Osteocyte (in vitro differentiated cells): ENCODE data around the gene NINJ2. TPM values are rescaled to one million over a fixed set of nuclear protein-coding genes. Genes with fewer than 3 reads are reported as not detected.

Experiments used
- DNase-seq: peaks from one replicate; pipeline ENCODE4 v3.0.0; 2021; ENCODE audit warnings: mixed read lengths; ENCODE audit not compliant: unreplicated experiment; ENCODE audit errors: extremely low spot score
- H3K27ac Mint-ChIP-seq: one replicate; pipeline ENCODE4 v1.8.0; 2021; ENCODE audit warnings: mild to moderate bottlenecking, mixed read lengths; ENCODE audit not compliant: unreplicated experiment
- H3K27me3 Mint-ChIP-seq: one replicate; pipeline ENCODE4 v1.8.0; 2021; ENCODE audit warnings: mixed read lengths; ENCODE audit not compliant: unreplicated experiment
- H3K36me3 Mint-ChIP-seq: one replicate; pipeline ENCODE4 v1.8.0; 2021; ENCODE audit warnings: mixed read lengths; ENCODE audit not compliant: unreplicated experiment
- H3K4me1 Mint-ChIP-seq: one replicate; pipeline ENCODE4 v1.8.0; 2021; ENCODE audit warnings: mixed read lengths; ENCODE audit not compliant: unreplicated experiment
- H3K4me3 Mint-ChIP-seq: one replicate; pipeline ENCODE4 v1.8.0; 2021; ENCODE audit warnings: mild to moderate bottlenecking, moderate library complexity, mixed read lengths; ENCODE audit not compliant: unreplicated experiment
- H3K9me3 Mint-ChIP-seq: one replicate; pipeline ENCODE4 v1.8.0; 2021; ENCODE audit warnings: mixed read lengths; ENCODE audit not compliant: unreplicated experiment
- total RNA-seq: library from RNA; stranded (reverse); gene quantifications from 2 replicates; pipeline ENCODE4 v1.2.1, GENCODE V29; 2021
- TF ChIP-seq, protein P1 (sequence below): fragments of 200-600 bp; sonication (generic); IDR thresholded peaks from 2 replicates; pipeline ENCODE4 v1.5.0; 2021; ENCODE audit warnings: antibody characterized with exemption, mild to moderate bottlenecking, moderate library complexity

NINJ2 gene
- total RNA-seq, 1 donor from 2014 or later: 2.3 TPM

DNA sequence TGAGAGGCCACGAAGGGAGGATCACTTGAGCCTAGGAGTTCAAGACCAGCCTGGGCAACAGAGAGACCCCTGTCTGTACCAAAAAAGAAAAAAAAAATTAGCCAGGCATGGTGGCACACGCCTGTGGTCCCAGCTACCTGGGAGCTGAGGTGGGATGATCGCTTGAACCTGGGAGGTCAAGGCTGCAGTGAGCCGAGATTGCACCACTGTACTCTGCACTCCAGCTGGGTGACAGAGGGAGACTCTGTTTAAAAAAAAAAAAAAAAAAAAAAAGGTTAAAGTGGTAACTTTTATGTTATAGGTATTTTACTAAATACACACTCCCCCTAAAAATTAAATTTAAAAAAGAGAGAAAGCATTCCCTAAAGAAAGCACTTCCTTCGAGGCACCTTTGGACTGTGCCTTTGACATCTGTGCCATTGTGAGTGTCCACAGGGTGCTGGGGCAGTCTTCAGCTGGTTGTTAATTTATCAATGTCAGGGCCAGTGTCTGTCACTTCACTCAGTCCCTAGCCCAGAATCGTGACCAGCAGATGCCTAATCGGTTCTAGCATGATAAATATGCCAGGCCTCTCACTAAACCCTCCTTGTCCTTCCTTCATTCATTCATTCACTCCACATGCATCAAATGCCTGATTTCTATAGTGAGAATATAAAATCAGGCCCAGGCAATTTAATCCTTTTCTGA lies 140.4 kb downstream of the NINJ2 start:
- TF ChIP-seq, protein P1, sequence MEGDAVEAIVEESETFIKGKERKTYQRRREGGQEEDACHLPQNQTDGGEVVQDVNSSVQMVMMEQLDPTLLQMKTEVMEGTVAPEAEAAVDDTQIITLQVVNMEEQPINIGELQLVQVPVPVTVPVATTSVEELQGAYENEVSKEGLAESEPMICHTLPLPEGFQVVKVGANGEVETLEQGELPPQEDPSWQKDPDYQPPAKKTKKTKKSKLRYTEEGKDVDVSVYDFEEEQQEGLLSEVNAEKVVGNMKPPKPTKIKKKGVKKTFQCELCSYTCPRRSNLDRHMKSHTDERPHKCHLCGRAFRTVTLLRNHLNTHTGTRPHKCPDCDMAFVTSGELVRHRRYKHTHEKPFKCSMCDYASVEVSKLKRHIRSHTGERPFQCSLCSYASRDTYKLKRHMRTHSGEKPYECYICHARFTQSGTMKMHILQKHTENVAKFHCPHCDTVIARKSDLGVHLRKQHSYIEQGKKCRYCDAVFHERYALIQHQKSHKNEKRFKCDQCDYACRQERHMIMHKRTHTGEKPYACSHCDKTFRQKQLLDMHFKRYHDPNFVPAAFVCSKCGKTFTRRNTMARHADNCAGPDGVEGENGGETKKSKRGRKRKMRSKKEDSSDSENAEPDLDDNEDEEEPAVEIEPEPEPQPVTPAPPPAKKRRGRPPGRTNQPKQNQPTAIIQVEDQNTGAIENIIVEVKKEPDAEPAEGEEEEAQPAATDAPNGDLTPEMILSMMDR: no peak
- no peak overlapping the region for H3K27ac Mint-ChIP-seq
- no peak overlapping the region for H3K4me3 Mint-ChIP-seq
- no peaks in the 10 kb centered on the region for H3K4me1 Mint-ChIP-seq
- no peak for DNase-seq
- H3K27me3 Mint-ChIP-seq: peaks cover 42% of the 10 kb centered on the region
- no peaks in the 10 kb centered on the region for H3K9me3 Mint-ChIP-seq
- H3K36me3 Mint-ChIP-seq: no peaks in the 10 kb centered on the region

DNA sequence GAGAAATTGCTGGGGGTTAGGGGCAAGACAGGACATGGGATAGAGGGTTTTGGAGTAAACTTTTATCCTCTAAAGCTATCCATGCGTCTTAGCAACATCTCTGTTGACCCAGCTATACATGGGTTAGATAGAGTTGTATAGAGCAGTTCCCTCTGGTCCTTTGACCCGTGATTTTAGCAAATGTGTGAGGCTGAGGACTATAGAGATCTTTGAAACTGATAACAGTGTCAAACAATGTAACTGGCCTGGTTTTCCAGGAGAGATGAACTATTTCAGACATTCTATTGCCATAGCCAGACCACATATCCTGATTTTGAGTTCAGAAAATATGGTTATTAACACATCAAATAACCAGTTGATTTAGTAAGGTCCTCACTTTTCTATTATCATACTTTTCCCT lies 143.1 kb downstream of the NINJ2 start:
- Mint-ChIP-seq H3K36me3 (no peaks in the 10 kb centered on the region), H3K27me3 (peaks cover 33% of the 10 kb centered on the region), H3K4me3 (no peak overlapping the region), H3K9me3 (no peaks in the 10 kb centered on the region), H3K4me1 (no peaks in the 10 kb centered on the region), H3K27ac (no peak overlapping the region)
- no peak for DNase-seq
- TF ChIP-seq, protein P1: no peak

DNA sequence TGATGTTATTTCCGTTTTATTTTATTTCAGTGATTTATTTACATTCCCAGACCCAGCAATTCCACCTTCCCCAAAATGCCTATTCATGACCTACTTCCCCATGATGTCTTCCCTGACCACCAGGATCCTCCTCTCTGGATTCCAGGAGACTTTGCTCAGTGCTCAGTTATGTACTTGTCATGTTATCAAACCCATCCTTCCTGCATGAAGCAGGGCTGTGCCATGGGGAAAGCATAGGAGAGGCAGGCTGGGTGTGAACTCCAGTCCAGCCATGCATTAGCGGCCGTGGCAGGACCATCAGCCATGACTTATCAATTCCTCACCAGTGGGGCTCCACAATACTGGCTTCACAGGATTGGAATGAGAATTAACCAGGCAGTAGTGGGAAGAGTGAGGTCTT lies 145.7 kb downstream of the NINJ2 start:
- no peaks in the 10 kb centered on the region for H3K4me1 Mint-ChIP-seq
- no peak for DNase-seq
- H3K27ac Mint-ChIP-seq: no peak overlapping the region
- H3K9me3 Mint-ChIP-seq: no peaks in the 10 kb centered on the region
- TF ChIP-seq, protein P1: no peak
- H3K27me3 Mint-ChIP-seq: peaks cover 33% of the 10 kb centered on the region
- no peak overlapping the region for H3K4me3 Mint-ChIP-seq
- no peaks in the 10 kb centered on the region for H3K36me3 Mint-ChIP-seq

Other genes starting within 250 kb of the NINJ2 start
- 0.21 and 0.27 TPM in 2 replicates for gene B4GALNT3, start 203.5 kb downstream of the NINJ2 start, total RNA-seq
- gene WNK1, start 89.1 kb upstream of the NINJ2 start, total RNA-seq: 186 and 188 TPM in 2 replicates